DOHH2 (cell line): ENCODE data around the gene ATL3.

Experiments
- EZH2phosphoT487 ChIP-seq: fragments of 200-600 bp; sonication (generic); IDR thresholded peaks from 2 replicates; pipeline ENCODE4 v1.6.1; 2017; ENCODE audit warnings: borderline replicate concordance, mild to moderate bottlenecking, antibody characterized with exemption, low read length, moderate library complexity, mixed read lengths
- TF ChIP-seq, protein P1 (sequence below): fragments of 200-600 bp; sonication (generic); IDR thresholded peaks from one replicate; pipeline ENCODE4 v1.5.1; 2014; ENCODE audit warnings: antibody characterized with exemption, mild to moderate bottlenecking, low read depth, low read length; ENCODE audit not compliant: poor library complexity, severe bottlenecking

DNA sequence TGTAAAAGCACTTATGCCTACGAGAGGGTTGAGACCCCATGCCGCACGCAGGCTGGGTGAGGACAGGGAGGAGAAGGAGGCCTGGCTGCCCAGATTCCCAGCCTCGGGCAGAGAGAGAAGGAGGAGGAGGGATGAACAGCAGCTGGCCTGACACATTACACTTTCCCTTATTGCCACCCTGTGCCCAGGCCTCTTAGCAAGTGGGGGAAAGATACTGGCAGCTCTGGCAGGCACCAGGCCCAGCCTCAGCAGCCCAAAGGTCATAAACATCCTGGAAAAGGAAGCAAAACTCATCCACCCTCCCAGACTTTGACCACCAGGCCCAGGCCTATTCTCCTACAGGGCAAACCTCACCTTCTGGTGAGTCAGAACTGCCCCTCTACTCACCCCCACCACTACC, 61.6 kb downstream of the ATL3 start:
- TF ChIP-seq, protein P1, sequence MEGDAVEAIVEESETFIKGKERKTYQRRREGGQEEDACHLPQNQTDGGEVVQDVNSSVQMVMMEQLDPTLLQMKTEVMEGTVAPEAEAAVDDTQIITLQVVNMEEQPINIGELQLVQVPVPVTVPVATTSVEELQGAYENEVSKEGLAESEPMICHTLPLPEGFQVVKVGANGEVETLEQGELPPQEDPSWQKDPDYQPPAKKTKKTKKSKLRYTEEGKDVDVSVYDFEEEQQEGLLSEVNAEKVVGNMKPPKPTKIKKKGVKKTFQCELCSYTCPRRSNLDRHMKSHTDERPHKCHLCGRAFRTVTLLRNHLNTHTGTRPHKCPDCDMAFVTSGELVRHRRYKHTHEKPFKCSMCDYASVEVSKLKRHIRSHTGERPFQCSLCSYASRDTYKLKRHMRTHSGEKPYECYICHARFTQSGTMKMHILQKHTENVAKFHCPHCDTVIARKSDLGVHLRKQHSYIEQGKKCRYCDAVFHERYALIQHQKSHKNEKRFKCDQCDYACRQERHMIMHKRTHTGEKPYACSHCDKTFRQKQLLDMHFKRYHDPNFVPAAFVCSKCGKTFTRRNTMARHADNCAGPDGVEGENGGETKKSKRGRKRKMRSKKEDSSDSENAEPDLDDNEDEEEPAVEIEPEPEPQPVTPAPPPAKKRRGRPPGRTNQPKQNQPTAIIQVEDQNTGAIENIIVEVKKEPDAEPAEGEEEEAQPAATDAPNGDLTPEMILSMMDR = no peak
- TF ChIP-seq EZH2phosphoT487 = no peak
